ENCODE data around the gene EEF1AKMT1.

The EEF1AKMT1 gene

DNA sequence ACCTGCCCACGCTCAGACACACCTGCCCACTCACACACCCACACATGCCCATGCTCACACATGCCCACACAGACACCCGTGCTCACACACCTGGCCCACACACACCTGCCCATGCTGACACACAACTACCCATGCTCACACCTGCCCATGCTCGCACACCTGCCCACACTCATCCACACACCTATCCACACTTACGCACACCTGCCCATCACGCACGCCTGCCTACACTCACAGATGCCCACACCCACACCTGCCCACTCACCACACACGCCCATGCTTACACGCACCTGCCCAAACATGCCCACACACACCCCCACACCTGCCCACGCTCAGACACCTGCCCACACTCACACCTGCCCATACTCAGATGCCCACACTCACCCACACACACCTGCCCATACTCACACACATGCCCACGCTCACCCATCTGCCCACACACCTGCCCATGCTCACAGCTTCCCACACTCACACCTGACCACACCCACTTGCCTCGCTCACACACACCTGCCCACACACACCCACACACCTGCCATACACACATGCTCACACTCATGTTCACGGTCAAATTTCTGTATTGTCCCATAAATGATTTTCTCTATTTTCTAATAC is 54.7 kb downstream of the EEF1AKMT1 start:
- no peak for DNase-seq (ENCODE audit: low spot score)

DNA sequence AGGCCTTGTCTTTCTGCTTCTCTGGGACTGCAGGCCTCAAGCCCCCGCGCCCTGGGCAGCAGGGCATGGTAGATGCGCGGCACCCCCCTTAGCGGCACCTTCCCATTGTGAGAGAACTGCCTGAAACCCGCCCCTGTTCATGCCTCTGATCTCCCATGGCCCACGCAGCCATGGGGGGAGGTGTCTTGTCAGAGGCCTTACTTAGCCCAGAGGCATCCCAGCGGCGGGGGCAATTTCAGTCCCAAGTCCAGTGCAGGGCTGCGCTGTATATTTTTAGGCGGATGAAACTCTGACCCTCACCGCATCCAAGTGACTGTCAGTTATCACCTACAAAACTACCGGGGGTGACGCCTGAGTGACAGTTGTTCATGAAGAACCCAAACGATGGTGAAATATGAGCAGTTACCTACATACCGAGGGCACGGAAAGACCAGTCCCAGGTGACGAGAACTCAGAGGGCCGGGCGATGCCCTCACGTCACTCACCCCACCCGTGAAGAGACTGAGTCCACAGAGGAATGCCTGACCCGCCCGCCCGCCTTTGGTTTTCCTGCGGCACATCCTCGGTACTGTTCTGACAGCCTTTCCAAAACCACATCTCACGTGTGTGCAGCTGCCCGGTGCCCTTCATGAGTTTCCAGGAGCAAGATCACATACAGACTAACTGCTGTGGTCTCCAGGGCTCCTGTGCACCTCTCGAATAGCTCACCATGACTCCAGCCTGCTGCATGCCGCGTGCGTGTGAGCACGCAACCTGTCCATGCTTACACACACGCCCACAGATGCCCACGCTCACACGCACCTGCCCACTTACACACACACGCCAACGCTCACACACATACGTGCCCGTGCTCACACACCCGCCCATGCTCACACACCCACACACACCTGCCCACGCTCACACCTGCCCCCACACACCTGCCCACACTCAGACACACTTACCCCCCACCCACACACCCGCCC is 55.9 kb downstream of the EEF1AKMT1 start:
- no peak for DNase-seq (ENCODE audit: low spot score)

- DNase-seq (ENCODE audit: low spot score), result no peak
Observed at GRCh38 chr13:20716951-20717350, 56.8 kb downstream of the EEF1AKMT1 start.

- no peak for DNase-seq (ENCODE audit: low spot score)
Observed at GRCh38 chr13:20715330-20715712, 58.4 kb downstream of the EEF1AKMT1 start.

GRCh38 chr13:20714563-20715329 is 59.0 kb downstream of the EEF1AKMT1 start:
- no peak for DNase-seq (ENCODE audit: low spot score)

DNA sequence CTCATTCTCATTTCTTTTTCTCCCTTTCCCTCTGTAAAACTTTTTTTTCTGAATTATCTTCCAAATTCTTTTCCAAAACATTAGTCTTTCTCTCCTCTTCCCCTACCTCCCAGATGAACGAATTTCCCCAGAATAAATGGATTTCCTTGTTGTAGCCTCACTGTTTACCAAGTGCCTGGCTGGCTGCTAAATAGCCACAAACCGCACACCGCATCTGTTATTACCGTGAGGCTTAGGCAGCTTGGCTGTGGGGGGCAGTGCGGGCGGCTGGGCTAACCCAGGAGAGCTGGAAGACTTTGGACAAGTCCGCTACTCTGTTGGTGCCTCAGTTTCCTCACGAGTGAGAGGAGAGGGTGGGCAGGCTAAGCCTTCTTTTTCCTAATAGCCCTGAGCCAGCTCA is 59.6 kb downstream of the EEF1AKMT1 start:
- no peak for DNase-seq (ENCODE audit: low spot score)

- DNase-seq (ENCODE audit: low spot score), result no peak
Observed at GRCh38 chr13:20713751-20714150, 60.0 kb downstream of the EEF1AKMT1 start.

- no peak for DNase-seq (ENCODE audit: low spot score)
Observed at GRCh38 chr13:20713014-20713376, 60.8 kb downstream of the EEF1AKMT1 start.

GRCh38 chr13:20711301-20712044 is 62.3 kb downstream of the EEF1AKMT1 start:
- no peak for DNase-seq (ENCODE audit: low spot score)

GRCh38 chr13:20709782-20710181 is 64.0 kb downstream of the EEF1AKMT1 start:
- DNase-seq (ENCODE audit: low spot score), result no peak

GRCh38 chr13:20709369-20709768 is 64.4 kb downstream of the EEF1AKMT1 start:
- DNase-seq (ENCODE audit: low spot score), result no peak

- DNase-seq (ENCODE audit: low spot score), result no peak
Observed at GRCh38 chr13:20708216-20708615, 65.5 kb downstream of the EEF1AKMT1 start.

DNA sequence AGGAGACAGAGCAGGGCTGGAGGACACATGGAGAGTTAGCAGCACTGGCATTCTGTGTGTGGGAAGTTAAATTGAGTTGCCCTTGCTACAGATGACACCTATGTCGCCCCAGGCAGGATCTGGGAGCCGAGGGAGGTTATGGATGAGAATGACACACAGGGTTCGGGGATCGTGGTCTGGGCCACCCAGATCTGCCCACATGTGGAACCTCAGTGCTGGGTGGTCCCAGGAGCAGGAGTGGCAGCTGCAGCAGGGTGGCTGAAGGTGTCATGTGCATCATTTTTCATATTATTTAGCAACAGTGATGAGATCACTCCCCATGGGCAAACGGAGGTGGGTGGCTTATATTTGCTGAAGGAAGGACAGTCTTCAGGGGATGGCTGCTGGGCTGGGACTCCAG is 67.1 kb downstream of the EEF1AKMT1 start:
- no peak for DNase-seq (ENCODE audit: low spot score)

- DNase-seq (ENCODE audit: low spot score), result no peak
Observed at GRCh38 chr13:20704459-20705069, 69.2 kb downstream of the EEF1AKMT1 start.

DNA sequence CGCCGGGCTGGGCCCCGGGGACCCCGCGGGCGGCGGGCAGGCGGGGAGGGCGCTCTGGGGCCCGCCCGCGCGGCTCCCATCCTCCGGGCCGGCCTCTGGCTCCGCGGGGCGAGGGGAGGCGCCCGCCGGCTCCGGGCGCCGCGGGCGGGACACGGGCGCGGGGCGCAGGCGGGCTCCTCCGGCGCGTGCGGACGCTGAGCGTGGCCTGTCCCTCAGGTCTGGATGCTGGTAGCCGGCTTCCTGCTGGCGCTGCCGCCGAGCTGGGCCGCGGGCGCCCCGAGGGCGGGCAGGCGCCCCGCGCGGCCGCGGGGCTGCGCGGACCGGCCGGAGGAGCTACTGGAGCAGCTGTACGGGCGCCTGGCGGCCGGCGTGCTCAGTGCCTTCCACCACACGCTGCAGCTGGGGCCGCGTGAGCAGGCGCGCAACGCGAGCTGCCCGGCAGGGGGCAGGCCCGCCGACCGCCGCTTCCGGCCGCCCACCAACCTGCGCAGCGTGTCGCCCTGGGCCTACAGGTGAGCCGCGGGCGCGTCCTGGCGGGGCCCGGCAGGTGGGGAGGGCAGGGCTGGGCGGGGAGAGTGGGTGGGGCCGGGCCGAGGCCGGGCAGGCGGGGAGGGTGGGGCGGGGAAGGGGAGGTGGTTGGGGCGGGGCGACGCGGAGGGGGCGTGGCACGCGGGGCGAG is 69.8 kb downstream of the EEF1AKMT1 start:
- DNase-seq (ENCODE audit: low spot score), result peak; percentile 37

GRCh38 chr13:20702915-20703779 is 70.6 kb downstream of the EEF1AKMT1 start, which contains the start of gene IL17D:
TSS of gene IL17D (plus strand) at chr13:20703699. CDS start at chr13:20704002, 303 bp downstream.
- DNase-seq (ENCODE audit: low spot score), result no peak

GRCh38 chr13:20702530-20702914 is 71.2 kb downstream of the EEF1AKMT1 start:
- no peak for DNase-seq (ENCODE audit: low spot score)

GRCh38 chr13:20701461-20701860 is 72.3 kb downstream of the EEF1AKMT1 start:
- DNase-seq (ENCODE audit: low spot score), result no peak

GRCh38 chr13:20700288-20700687 is 73.5 kb downstream of the EEF1AKMT1 start:
- DNase-seq (ENCODE audit: low spot score), result no peak

GRCh38 chr13:20699715-20700114 is 74.0 kb downstream of the EEF1AKMT1 start:
- DNase-seq (ENCODE audit: low spot score), result no peak
